Tongue (tissue), 2 donors: ENCODE data around the gene ASPHD1. TPM values are rescaled to one million over a fixed set of nuclear protein-coding genes. Genes with fewer than 3 reads are reported as not detected.
A peak's percentile ranks its signal among the peaks of the same experiment; 100 is the strongest.
"Not testable (repeated sequence)": the region's sequence is repeated elsewhere in the genome, so short reads cannot be mapped to it uniquely, and the experiment has no call there.

Source experiments
- DNase-seq: peaks from one replicate; pipeline ENCODE4 v3.0.0-alpha.2; 2015
- total RNA-seq: library from RNA; depleted of rRNA; stranded (reverse); fragments of >200 nt; gene quantifications from one replicate; pipeline ENCODE4 v1.2.3, GENCODE V29; 2014

The ASPHD1 gene
- total RNA-seq, 1 donor from 2014 or later: 1.6 TPM

DNA sequence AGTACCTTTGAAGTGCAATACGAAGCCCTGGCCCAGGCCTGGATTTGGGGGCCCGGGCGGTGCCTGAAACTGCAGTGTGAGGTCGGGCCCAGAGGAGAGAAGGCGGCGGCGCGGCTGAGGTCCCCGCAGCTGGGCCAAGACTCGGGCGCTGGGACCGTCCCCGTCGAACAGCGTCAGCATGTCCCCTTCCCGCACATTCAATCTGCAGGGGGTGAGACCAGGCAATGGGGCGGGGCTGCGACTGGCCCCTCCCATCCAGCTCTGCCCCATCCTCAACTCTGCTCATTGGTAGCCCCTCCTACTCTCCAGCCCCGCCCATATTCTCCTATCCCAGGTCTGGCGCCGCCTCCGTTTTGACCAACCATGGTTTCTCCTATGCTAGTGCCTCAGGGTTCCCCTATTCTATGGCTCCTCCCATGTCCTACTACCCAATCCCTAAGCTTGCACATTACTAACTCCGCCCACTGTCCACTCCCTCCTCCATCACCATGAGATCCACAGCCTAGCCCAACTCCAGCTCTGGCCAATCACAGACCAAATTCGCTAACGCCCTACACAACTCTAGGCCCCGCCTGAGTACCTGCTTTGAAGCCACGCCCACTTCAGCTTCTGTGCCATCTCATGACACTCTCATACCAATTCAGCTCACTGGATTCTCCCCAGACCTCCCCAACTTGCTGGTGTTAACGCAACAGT, 22.9 kb upstream of the ASPHD1 start:
- DNase-seq: no peak

GRCh38 chr16:29878172-29878571, 22.1 kb upstream of the ASPHD1 start:
- DNase-seq: no peak

DNA sequence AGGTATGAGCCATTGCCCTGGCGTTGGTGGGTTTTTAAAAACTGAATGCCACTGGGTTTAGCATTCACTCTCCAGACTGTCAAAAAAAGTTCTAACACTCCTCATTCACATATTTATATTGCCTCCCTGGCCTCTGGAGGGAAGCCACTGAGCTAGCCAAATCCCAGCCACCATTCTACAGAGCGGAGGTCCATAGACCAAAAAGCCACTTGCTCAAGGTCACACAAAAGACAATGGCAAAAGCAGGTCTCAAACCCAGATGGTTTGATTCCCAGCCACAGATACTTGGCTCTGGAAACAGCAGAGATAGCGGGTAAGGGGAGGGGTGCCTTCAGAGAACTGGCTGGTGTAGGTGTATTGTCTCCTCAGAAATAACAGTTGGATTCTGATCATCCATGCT, 19.2 kb upstream of the ASPHD1 start:
- no peak for DNase-seq

DNA sequence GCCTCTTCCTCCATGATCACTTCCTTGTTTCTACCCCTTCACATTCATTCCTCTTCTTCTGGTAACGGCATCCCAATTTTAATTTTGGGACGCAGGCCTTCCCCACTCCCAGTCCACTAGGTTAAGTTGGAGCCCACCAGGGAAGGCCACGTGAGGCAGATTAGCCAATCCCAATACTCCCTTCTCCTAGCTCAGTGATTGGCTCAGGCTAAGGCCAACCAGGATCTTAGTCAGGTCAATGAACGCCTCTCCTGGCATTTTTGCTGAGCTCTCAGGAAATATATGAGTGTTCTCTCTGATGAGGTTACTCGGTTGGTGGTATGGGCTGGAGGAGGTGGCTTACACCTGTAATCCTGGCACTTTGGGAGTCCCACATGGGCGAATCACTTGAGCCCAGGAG, 16.3 kb upstream of the ASPHD1 start:
- DNase-seq: no peak

DNA sequence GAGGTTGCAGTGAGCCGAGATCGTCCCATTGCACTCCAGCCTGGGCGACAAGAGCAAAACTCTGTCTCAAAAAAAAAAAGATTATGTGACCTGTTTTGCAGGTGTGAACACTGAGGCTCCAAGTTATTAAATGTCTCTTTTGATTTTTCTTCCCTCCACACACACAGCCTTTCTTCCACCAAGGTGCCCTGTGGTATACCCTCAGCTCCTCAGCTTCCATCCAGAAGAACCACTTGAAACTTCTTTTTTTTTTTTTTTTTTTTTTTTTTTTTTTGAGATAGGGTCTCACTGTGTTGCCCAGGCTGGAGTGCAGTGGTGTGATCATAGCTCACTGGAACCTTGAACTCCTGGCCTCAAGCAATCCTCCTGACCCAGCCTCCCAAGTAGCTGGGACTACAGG, 10.9 kb upstream of the ASPHD1 start:
- not testable (repeated sequence) for DNase-seq

DNA sequence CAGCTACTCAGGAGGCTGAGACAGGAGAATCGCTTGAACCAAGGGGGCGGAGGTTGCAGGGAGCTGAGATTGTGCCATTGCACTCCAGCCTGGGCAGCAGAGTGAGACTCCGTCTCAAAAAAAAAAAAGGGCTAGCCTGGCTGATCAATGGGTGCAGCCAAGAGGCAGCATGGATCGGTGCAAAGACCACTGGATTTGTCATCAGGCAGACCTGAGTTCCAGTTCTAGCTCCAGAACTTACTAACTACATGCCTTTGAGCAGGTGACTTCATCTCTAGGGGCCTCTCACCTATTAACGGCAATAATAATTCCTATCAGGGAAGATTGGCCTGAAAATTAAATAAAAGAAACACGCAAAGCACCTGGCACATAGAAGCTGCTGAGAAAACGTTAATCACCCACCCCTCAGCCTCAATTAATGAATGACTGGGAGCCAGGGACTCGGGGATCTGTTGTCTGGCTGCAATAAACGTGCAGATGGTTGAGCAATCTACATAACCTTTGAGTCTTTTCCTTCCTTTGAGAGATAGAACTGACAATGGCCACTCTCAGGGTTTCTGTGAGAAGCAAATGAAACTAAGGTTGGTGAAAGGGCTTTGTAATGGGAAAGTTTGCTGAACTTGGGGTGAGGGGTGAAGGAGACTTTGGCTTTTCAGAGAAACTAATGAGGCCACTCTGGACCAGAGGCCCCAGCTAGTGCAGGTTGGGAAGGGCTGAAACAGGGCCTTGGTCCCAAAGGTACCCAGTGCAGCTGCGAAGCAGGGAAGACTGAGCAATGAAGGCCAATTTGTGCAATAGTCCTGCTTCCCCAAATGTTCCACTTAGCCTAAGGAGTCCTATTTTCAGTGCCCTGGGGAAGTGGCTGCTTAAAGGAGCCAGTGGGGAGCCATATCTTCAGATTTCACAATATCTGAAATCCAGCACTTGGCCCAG, 8.5 kb upstream of the ASPHD1 start:
- no peak for DNase-seq

- no peak for DNase-seq
Measured at GRCh38 chr16:29892458-29892813, 7.9 kb upstream of the ASPHD1 start.

DNA sequence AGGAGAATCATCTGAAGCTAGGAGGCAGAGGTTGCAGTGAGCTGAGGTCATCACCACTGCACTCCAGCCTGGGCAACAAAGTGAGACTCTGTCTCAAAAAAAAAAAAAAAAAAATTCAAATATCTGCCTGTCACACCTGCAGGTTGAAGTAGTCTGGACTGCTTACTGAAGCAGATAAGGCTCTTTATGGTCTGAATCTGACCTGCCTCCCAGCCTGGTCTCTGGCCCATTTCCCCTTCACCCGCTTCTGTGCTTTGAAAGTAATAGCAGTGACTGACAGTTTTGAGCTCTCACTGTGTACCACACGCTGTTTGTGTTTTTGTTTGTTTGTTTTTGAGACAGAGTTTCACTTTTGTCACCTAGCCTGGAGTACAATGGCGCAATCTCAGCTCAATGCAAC, 6.7 kb upstream of the ASPHD1 start:
- DNase-seq: no peak

- no peak for DNase-seq
Measured at GRCh38 chr16:29894352-29894751, 5.9 kb upstream of the ASPHD1 start.

GRCh38 chr16:29896841-29897240, 3.4 kb upstream of the ASPHD1 start:
- no peak for DNase-seq

DNA sequence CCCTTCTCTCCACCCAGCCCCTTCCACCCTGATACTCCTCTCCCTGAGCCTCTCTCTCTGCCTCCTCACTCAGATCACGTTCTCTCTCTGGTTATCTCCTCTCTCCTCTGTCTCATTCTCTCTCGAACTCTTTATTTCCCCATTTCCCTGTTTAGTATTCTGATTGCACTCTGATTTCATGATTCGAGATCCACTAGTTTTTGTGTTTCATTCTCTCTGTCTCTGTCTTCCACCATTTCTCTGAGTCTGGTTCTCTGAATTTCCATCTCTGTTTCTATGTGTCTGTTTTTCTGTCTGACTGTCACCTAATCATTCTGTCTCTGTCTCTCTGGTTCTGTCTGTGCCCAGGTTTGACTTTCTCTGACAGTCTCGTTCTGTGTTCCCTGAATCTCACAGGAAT, 3.0 kb upstream of the ASPHD1 start:
- no peak for DNase-seq

GRCh38 chr16:29898135-29898803, 2.0 kb upstream of the ASPHD1 start:
- no peak for DNase-seq

GRCh38 chr16:29898804-29899515, 1.3 kb upstream of the ASPHD1 start:
- no peak for DNase-seq

DNA sequence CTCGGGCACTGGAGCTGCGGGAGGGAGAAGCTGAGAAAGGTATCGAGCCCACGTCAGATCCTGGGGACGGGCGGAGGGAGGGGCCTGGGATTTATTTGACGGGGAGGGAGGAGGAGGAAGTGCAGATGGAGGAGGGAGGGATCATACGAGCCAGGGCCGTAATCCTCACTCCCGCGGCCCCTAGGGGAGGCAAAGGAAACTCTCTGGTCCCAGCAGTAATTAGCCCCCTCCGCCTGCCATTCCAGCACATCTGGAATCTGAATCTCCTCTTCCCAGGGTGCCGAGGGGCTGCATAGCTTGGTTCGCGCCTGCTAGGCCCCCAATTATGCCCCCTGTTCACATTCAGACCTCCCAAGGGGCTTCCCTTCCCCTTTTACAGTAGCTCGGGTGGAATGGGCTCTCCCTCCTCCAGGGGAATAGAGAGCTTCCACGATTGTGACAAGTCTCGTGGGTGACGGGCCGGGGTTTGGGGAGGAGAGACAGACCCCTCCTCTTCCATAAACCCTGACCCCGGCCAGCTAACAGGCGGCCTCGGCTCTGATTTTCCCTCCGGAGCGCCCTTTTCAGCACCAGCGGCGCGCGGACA, 679 bp upstream of the ASPHD1 start, which contains the start of gene SEZ6L2:
SEZ6L2 (minus strand) TSS at position 35 of the 586 bp plus-strand sequence. CDS start 531 bp downstream, outside the sequence.
- DNase-seq: peak; percentile 84

DNA sequence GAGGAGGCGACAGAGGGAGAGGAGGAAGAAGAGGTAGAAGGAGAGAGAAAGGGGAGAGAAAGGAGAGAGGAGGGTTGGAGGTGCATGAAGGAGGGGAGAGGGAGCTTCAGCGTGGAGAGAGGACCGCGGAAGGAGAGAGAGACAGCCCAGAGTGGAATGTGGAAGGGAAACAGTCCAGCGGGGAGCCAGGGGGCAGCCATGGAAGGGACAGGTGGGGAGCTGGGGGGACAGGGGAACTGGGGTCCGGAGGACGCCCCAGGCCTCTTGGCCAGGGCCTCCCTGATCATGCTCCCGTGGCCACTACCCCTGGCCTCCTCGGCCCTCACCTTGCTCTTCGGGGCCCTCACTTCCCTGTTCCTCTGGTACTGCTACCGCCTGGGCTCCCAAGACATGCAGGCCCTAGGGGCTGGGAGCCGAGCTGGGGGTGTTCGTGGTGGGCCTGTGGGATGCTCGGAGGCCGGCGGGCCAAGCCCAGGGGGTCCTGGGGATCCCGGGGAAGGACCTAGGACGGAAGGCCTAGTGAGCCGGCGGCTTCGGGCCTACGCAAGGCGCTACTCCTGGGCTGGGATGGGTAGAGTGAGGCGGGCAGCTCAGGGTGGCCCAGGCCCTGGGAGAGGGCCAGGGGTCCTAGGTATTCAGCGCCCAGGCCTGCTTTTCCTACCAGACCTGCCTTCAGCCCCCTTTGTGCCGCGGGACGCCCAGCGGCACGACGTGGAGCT, 759 bp downstream of the ASPHD1 start:
- no peak for DNase-seq

DNA sequence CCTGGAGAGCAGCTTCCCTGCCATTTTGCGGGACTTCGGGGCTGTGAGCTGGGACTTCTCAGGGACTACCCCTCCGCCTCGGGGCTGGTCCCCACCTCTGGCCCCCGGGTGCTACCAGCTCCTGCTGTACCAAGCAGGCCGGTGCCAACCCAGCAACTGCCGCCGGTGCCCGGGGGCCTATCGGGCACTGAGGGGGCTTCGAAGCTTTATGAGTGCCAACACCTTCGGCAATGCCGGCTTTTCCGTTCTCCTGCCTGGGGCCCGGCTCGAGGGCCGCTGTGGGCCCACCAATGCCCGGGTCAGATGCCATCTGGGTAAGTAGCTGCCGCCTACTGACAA, 1.3 kb downstream of the ASPHD1 start:
- no peak for DNase-seq

DNA sequence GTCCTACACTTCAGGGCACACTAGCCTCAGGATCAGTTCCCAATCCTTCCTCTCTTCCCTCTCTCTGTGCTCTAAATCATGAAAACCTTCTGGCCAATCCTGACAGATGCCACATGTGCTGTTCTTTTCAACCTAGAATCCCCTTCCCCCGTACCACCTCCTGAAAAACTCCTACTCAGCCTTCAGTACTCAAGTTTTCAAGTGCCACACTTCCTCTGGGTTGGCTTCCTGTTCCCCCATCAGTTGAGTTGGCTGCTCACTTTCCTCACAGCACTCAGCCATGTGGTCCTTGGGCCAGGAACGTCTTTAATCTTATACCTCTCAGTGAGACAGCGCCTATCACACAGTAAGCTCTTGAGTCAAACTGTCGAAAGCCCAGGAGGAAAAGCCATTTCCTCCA, 3.3 kb downstream of the ASPHD1 start:
- DNase-seq: no peak

GRCh38 chr16:29904947-29905346, 4.7 kb downstream of the ASPHD1 start:
- DNase-seq: no peak

- no peak for DNase-seq
Measured at GRCh38 chr16:29905668-29906067, 5.4 kb downstream of the ASPHD1 start.

GRCh38 chr16:29906520-29907244, 6.4 kb downstream of the ASPHD1 start:
- no peak for DNase-seq

DNA sequence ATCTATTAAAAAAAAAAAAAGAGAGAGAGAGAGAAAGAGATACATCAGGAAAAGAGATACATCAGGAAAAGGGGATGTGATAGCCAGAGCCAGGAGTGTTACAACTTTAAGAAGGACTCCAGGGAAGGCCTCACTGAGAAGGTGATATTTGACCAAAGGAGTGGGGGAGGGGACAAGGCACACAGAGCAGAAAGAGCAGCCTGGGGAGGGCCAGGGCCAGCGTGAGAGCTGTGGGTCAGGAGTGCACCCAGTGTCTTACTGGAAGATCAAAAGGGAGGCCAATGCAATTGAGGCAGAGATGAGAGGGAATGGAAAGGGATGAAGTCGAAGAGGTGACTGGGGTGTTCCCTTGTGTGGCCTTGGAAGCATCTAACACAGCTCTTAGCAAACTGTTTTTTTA, 7.7 kb downstream of the ASPHD1 start:
- DNase-seq: no peak
